IPS-15b (cell line): ENCODE measurements around the gene EIF4G2.
A peak's percentile ranks its signal among the peaks of the same experiment; 100 is the strongest.
"Not testable (repeated sequence)": the region's sequence is repeated elsewhere in the genome, so short reads cannot be mapped to it uniquely, and the experiment has no call there.

Experiments
- H3K27me3 ChIP-seq: one replicate; pipeline ENCODE4 v1.6.1; 2013; ENCODE audit warnings: low read length; ENCODE audit not compliant: control insufficient read depth, insufficient read depth
- H3K36me3 ChIP-seq: one replicate; pipeline ENCODE4 v1.6.1; 2013; ENCODE audit warnings: low read length; ENCODE audit not compliant: control insufficient read depth, insufficient read depth
- H3K4me1 ChIP-seq: one replicate; pipeline ENCODE4 v1.6.1; 2013; ENCODE audit warnings: mild to moderate bottlenecking, low read length; ENCODE audit not compliant: control insufficient read depth, insufficient read depth
- H3K4me3 ChIP-seq: one replicate; pipeline ENCODE4 v1.5.1; 2013; ENCODE audit warnings: low read depth, low read length
- H3K9ac ChIP-seq: one replicate; pipeline ENCODE4 v1.6.1; 2013; ENCODE audit warnings: low read depth, mild to moderate bottlenecking, low read length
- H3K9me3 ChIP-seq: one replicate; pipeline ENCODE4 v1.6.1; 2013; ENCODE audit warnings: mild to moderate bottlenecking, low read length; ENCODE audit not compliant: control insufficient read depth, insufficient read depth

EIF4G2 gene

GRCh38 chr11:10838083-10838482, 29.4 kb upstream of the EIF4G2 start:
- no peak overlapping the region for H3K9ac ChIP-seq
- no peaks in the 10 kb centered on the region for H3K4me1 ChIP-seq
- no peaks in the 10 kb centered on the region for H3K9me3 ChIP-seq
- peaks cover 2% of the 10 kb centered on the region for H3K27me3 ChIP-seq
- H3K36me3 ChIP-seq, result no peaks in the 10 kb centered on the region
- H3K4me3 ChIP-seq, result no peak overlapping the region

- not testable (repeated sequence) for H3K9me3 ChIP-seq, H3K27me3 ChIP-seq, H3K36me3 ChIP-seq
Observed at GRCh38 chr11:10836884-10837283, 28.2 kb upstream of the EIF4G2 start.

GRCh38 chr11:10829139-10829538, 20.4 kb upstream of the EIF4G2 start:
- H3K27me3 ChIP-seq, result no peaks in the 10 kb centered on the region
- H3K9me3 ChIP-seq, result no peaks in the 10 kb centered on the region
- no peaks in the 10 kb centered on the region for H3K4me1 ChIP-seq
- no peaks in the 10 kb centered on the region for H3K36me3 ChIP-seq
- H3K4me3 ChIP-seq, result no peak overlapping the region
- no peak overlapping the region for H3K9ac ChIP-seq

More at GRCh38 chr11:10836884-10837283, 28.2 kb upstream of the EIF4G2 start:
- H3K4me1 ChIP-seq, H3K4me3 ChIP-seq, H3K9ac ChIP-seq: not testable (repeated sequence)

GRCh38 chr11:10828402-10828801, 19.7 kb upstream of the EIF4G2 start:
- H3K27me3 ChIP-seq, result no peaks in the 10 kb centered on the region
- H3K9me3 ChIP-seq, result no peaks in the 10 kb centered on the region
- H3K9ac ChIP-seq, result no peak overlapping the region
- no peak overlapping the region for H3K4me3 ChIP-seq
- H3K4me1 ChIP-seq, result no peaks in the 10 kb centered on the region
- H3K36me3 ChIP-seq, result no peaks in the 10 kb centered on the region

GRCh38 chr11:10824888-10825287, 16.2 kb upstream of the EIF4G2 start:
- H3K9me3 ChIP-seq, result no peaks in the 10 kb centered on the region
- no peak overlapping the region for H3K9ac ChIP-seq
- H3K4me3 ChIP-seq, result no peak overlapping the region
- no peaks in the 10 kb centered on the region for H3K4me1 ChIP-seq
- no peaks in the 10 kb centered on the region for H3K36me3 ChIP-seq
- H3K27me3 ChIP-seq, result no peaks in the 10 kb centered on the region

- H3K27me3 ChIP-seq, result no peaks in the 10 kb centered on the region
- no peak overlapping the region for H3K4me3 ChIP-seq
- no peaks in the 10 kb centered on the region for H3K9me3 ChIP-seq
- no peaks in the 10 kb centered on the region for H3K4me1 ChIP-seq
- H3K9ac ChIP-seq, result no peak overlapping the region
- no peaks in the 10 kb centered on the region for H3K36me3 ChIP-seq
Observed at GRCh38 chr11:10823152-10823579, 14.4 kb upstream of the EIF4G2 start.

GRCh38 chr11:10822491-10822890, 13.8 kb upstream of the EIF4G2 start:
- H3K36me3 ChIP-seq, H3K27me3 ChIP-seq, H3K9ac ChIP-seq, H3K4me3 ChIP-seq, H3K9me3 ChIP-seq, H3K4me1 ChIP-seq: not testable (repeated sequence)

- H3K4me3 ChIP-seq, result no peak overlapping the region
- no peaks in the 10 kb centered on the region for H3K27me3 ChIP-seq
- no peaks in the 10 kb centered on the region for H3K9me3 ChIP-seq
- no peaks in the 10 kb centered on the region for H3K4me1 ChIP-seq
- no peaks in the 10 kb centered on the region for H3K36me3 ChIP-seq
- H3K9ac ChIP-seq, result no peak overlapping the region
Observed at GRCh38 chr11:10818594-10818993, 9.9 kb upstream of the EIF4G2 start.

- H3K4me1 ChIP-seq, result peaks cover 3% of the 10 kb centered on the region
- H3K36me3 ChIP-seq, result no peaks in the 10 kb centered on the region
- no peak overlapping the region for H3K4me3 ChIP-seq
- no peaks in the 10 kb centered on the region for H3K9me3 ChIP-seq
- no peaks in the 10 kb centered on the region for H3K27me3 ChIP-seq
- no peak overlapping the region for H3K9ac ChIP-seq
Observed at GRCh38 chr11:10813945-10814344, 5.2 kb upstream of the EIF4G2 start.

- Histone ChIP-seq H3K36me3 (peaks cover 21% of the 10 kb centered on the region), H3K27me3 (no peaks in the 10 kb centered on the region), H3K9ac (peak overlapping the region; percentile 93), H3K4me1 (peaks cover 3% of the 10 kb centered on the region), H3K9me3 (no peaks in the 10 kb centered on the region), H3K4me3 (peak overlapping the region; percentile 96)
Observed at GRCh38 chr11:10809373-10810160, 841 bp upstream of the EIF4G2 start.

GRCh38 chr11:10808235-10808552, 532 bp downstream of the EIF4G2 start:
- no peaks in the 10 kb centered on the region for H3K27me3 ChIP-seq
- peaks cover 35% of the 10 kb centered on the region for H3K36me3 ChIP-seq
- peak overlapping the region; percentile 95 for H3K4me3 ChIP-seq
- no peaks in the 10 kb centered on the region for H3K9me3 ChIP-seq
- H3K9ac ChIP-seq, result peak overlapping the region; percentile 99
- peaks cover 3% of the 10 kb centered on the region for H3K4me1 ChIP-seq

GRCh38 chr11:10807493-10808234, 1.1 kb downstream of the EIF4G2 start:
- no peaks in the 10 kb centered on the region for H3K9me3 ChIP-seq
- peak overlapping the region; percentile 99 for H3K9ac ChIP-seq
- peaks cover 40% of the 10 kb centered on the region for H3K36me3 ChIP-seq
- H3K4me1 ChIP-seq, result peaks cover 3% of the 10 kb centered on the region
- peak overlapping the region; percentile 95 for H3K4me3 ChIP-seq
- H3K27me3 ChIP-seq, result no peaks in the 10 kb centered on the region
